Type B pancreatic cell (in vitro differentiated cells): ENCODE measurements around the gene TUBGCP3. TPM values are rescaled to one million over a fixed set of nuclear protein-coding genes. Genes with fewer than 3 reads are reported as not detected.

ENCODE experiments used
- DNase-seq: peaks from one replicate; pipeline ENCODE4 v3.0.0; 2021; ENCODE audit warnings: mixed read lengths; ENCODE audit not compliant: unreplicated experiment; ENCODE audit errors: extremely low spot score
- H3K27ac Mint-ChIP-seq: 2 replicates; pipeline ENCODE4 v1.8.0; 2021; ENCODE audit warnings: mild to moderate bottlenecking, mixed read lengths
- H3K27me3 Mint-ChIP-seq: 2 replicates; pipeline ENCODE4 v1.8.0; 2021; ENCODE audit warnings: mixed read lengths
- H3K36me3 Mint-ChIP-seq: 2 replicates; pipeline ENCODE4 v1.8.0; 2021; ENCODE audit warnings: mixed read lengths
- H3K4me1 Mint-ChIP-seq: one replicate; pipeline ENCODE4 v1.8.0; 2021; ENCODE audit warnings: mixed read lengths; ENCODE audit not compliant: unreplicated experiment
- H3K4me3 Mint-ChIP-seq: 2 replicates; pipeline ENCODE4 v1.8.0; 2021; ENCODE audit warnings: mild to moderate bottlenecking, mixed read lengths
- H3K9me3 Mint-ChIP-seq: 2 replicates; pipeline ENCODE4 v1.8.0; 2021; ENCODE audit warnings: mixed read lengths
- CTCF ChIP-seq: fragments of 200-600 bp; sonication (generic); conservative IDR thresholded peaks from 2 replicates; pipeline ENCODE4 v1.5.0; 2021; ENCODE audit warnings: antibody characterized with exemption, mild to moderate bottlenecking
- total RNA-seq: library from RNA; stranded (reverse); gene quantifications from 2 replicates; pipeline ENCODE4 v1.2.1, GENCODE V29; 2021; ENCODE audit warnings: low replicate concordance

Gene TUBGCP3
- total RNA-seq, 1 donor from 2014 or later = 34.0 TPM

- Mint-ChIP-seq H3K9me3 (no peaks in the 10 kb centered on the region), H3K27me3 (peaks cover 32% of the 10 kb centered on the region), H3K4me3 (no peak overlapping the region), H3K36me3 (no peaks in the 10 kb centered on the region), H3K4me1 (peaks cover 4% of the 10 kb centered on the region), H3K27ac (no peak overlapping the region)
- DNase-seq = no peak
- no peak for TF ChIP-seq CTCF
These were observed 142.3 kb downstream of the TUBGCP3 start for GRCh38 chr13:112445411-112446271.

DNA sequence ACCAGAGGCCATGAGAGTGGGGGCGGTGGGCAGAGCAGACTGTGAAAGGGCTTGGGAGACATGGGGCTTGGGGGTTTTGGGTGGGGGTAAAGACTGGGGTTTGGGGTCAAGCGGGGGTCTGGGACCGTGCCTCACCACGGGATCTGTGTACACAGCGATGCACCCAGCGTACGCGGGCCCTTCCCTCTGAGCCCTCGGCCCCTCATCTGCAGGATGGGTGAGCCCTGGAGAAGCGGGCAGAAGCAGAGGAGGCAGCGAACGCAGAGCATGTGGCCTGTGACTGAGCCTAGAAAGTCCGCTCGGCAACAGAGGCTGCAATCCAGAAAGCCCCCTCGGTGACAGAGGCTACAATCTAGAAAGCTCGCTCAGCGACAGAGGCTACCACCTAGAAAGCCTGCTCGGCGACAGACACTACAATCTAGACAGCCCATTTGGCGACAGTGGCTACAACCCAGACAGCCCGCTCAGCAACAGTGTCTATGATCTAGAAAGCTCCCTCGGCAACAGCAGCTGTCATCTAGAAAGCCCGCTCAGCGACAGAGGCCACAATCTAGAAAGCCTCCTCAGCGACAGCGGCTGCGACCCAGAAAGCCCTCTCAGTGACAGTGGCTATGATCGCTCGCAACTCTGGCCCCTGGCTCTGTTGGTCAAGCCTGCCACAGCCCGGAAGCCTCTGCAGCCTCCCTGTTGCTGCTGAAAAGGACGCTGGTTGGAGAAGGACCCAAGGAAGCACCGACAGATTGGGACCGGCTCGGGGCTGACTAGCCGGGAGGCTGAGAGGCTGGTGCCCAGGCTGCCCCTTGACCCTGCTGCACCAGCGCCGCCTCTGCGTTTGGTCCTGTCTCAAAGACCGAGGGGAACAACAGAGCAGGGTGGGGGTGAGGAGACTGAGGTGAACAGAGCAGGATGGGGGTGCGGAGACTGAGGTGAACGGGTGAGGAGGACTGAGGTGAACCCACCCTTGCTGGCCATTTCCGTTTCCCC, 143.2 kb downstream of the TUBGCP3 start:
- H3K4me3 Mint-ChIP-seq = no peak overlapping the region
- H3K4me1 Mint-ChIP-seq = no peaks in the 10 kb centered on the region
- H3K27me3 Mint-ChIP-seq = peaks cover 38% of the 10 kb centered on the region
- TF ChIP-seq CTCF = no peak
- H3K9me3 Mint-ChIP-seq = no peaks in the 10 kb centered on the region
- H3K36me3 Mint-ChIP-seq = no peaks in the 10 kb centered on the region
- no peak overlapping the region for H3K27ac Mint-ChIP-seq
- DNase-seq = no peak

- H3K4me1 Mint-ChIP-seq = no peaks in the 10 kb centered on the region
- no peak overlapping the region for H3K27ac Mint-ChIP-seq
- no peak for DNase-seq
- H3K27me3 Mint-ChIP-seq = peaks cover 40% of the 10 kb centered on the region
- TF ChIP-seq CTCF = peak; percentile 84
- no peaks in the 10 kb centered on the region for H3K36me3 Mint-ChIP-seq
- no peak overlapping the region for H3K4me3 Mint-ChIP-seq
- no peaks in the 10 kb centered on the region for H3K9me3 Mint-ChIP-seq
These were observed 144.0 kb downstream of the TUBGCP3 start for GRCh38 chr13:112443995-112444311.

DNA sequence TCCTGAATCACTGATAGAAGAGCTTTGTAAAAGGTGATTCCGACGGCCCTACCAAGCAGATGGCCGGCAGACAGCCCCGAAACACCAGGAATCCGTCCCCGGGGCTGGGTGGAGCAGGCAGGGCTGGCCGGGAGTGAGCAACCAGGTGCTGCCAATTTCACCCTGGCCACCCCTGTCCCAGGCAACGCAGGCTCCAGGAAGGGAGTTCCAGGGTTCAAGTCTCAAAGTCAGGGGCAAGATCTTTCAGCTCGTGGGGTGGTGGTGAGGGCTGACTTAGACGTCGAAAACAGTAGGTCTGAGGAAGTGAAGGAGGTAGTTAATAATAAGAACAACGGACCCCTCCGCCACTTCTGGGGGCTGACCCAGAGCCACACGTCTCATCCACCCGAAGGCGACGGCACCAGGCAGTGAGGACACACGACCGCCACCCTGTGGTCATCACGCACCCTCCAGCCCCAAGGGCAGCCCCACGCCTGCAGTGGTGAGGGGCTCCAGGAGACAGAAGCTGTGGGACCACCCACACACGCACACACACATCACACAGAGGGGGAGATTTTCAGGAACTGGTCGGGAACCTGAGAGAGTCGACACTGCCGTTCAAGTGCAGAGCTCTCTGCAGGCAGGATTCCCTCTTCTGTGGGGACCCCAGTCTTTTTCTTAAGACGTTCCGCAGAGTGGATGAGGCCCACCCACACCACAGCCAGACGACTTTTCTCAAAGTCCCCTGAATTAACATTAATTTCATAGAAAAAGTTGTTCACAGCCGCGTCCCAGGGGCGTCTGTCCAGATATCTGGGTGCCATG, 144.6 kb downstream of the TUBGCP3 start:
- Mint-ChIP-seq H3K27me3 (peaks cover 40% of the 10 kb centered on the region), H3K27ac (no peak overlapping the region), H3K9me3 (peaks cover under 1% of the 10 kb centered on the region), H3K4me3 (no peak overlapping the region), H3K36me3 (no peaks in the 10 kb centered on the region), H3K4me1 (no peaks in the 10 kb centered on the region)
- TF ChIP-seq CTCF = peak; percentile 57
- no peak for DNase-seq

DNA sequence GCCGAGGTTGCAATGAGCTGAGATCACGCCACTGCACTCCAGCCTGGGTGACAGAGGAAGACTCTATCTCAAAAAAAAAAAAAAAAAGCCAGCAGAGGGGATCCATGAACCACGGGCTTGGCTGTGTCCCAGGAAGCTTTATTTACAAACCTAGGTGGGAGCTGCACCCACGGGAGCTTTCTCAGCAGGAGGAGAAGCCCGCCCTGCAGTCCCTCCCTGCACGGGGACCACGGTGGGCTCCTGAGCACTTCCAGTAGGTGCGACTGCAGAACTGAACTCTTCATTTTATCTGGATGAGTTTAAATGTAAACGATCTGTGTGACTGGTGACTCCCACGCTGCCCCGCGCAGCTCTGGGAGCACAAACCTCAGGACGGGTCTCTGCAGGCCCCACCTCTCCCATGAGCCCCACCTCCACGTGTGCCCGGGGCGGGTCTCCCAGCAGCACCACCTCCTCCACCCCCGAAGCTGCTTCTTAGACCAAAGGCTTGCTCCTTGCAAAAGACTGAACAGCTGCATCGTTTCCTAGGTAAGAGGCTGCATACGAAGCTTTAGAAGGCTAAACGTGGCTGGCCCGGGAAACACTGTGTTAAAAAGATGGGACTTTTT, 145.4 kb downstream of the TUBGCP3 start:
- DNase-seq = no peak
- TF ChIP-seq CTCF = no peak
- Mint-ChIP-seq H3K4me3 (no peak overlapping the region), H3K9me3 (peaks cover 6% of the 10 kb centered on the region), H3K27ac (no peak overlapping the region), H3K4me1 (no peaks in the 10 kb centered on the region), H3K36me3 (no peaks in the 10 kb centered on the region), H3K27me3 (peaks cover 40% of the 10 kb centered on the region)
